ENCODE data around the gene ZNF746. TPM values are rescaled to one million over a fixed set of nuclear protein-coding genes. Genes with fewer than 3 reads are reported as not detected.
A peak's percentile ranks its signal among the peaks of the same experiment; 100 is the strongest.

Gene ZNF746
- 47.9 and 50.2 TPM in 2 replicates for total RNA-seq (2011; cell fraction: chromatin; rRNA removed; ENCODE audit: low replicate concordance)
- 32.7 and 35.9 TPM in 2 replicates for total RNA-seq (2011; cell fraction: nucleolus; rRNA removed)
- 45.2 and 65.0 TPM in 2 replicates for total RNA-seq (2011; cell fraction: nucleoplasm; rRNA removed)
- total RNA-seq (2014; rRNA removed), result 25.2 and 28.7 TPM in 2 replicates
- total RNA-seq (2014; rRNA removed; fragmentation: Illumina TruSeq; extraction: Trizol), result 7.7 and 8.8 TPM in 2 replicates
- total RNA-seq (2015; rRNA removed; fragmentation: Illumina TruSeq; extraction: Trizol), result 13.4 and 14.1 TPM in 2 replicates
- 30.7 and 31.6 TPM in 2 replicates for total RNA-seq (2021)
- 7.3 and 12.6 TPM in 2 replicates for polyA plus RNA-seq (2011; rRNA removed)
- polyA plus RNA-seq (2011; cell fraction: cytosol; rRNA removed), result 9.1 and 13.7 TPM in 2 replicates
- 32.2 and 48.8 TPM in 2 replicates for polyA plus RNA-seq (2011; cell fraction: nucleus; rRNA removed)
- 16.6 and 19.9 TPM in 2 replicates for polyA plus RNA-seq (2012)
- polyA plus RNA-seq (2014; fragmentation: Illumina TruSeq; extraction: Trizol), result 13.3 and 17.9 TPM in 2 replicates
- polyA plus RNA-seq (2014; fragmentation: Nextera tagmentation; extraction: Ambion mirVana), result 1 to 10 TPM; 1.7 to 2.0 TPM
- 15.3 and 18.9 TPM in 2 replicates for polyA plus RNA-seq (2014; rRNA removed)
- polyA minus RNA-seq (2011; rRNA and poly(A)+ RNA removed), result 10.5 and 10.9 TPM in 2 replicates
- 12.9 and 19.2 TPM in 2 replicates for polyA minus RNA-seq (2011; cell fraction: cytosol; rRNA and poly(A)+ RNA removed)
- polyA minus RNA-seq (2011; cell fraction: nucleus; rRNA and poly(A)+ RNA removed), result 22.9 and 28.7 TPM in 2 replicates
- percentile 93 among the genes with signal in this experiment for Bru-seq, nascent RNA
- percentile 95 among the genes with signal in this experiment for BruChase-seq, experiment 1, labeled RNA remaining after a 2-hour chase
- BruChase-seq, experiment 2, labeled RNA remaining after a 6-hour chase, result percentile 92 among the genes with signal in this experiment
- long read RNA-seq, experiment 1, transcript ZNF746-202 (7 exons, 3,797 nt), result minor isoform, 8 of 179 reads
- long read RNA-seq, experiment 1, transcript ZNF746-201 (7 exons, 3,806 nt), result minor isoform, 6 of 179 reads
- long read RNA-seq, experiment 1, transcript ZNF746-205 (7 exons, 3,949 nt), result major isoform, 11 of 179 reads
- long read RNA-seq, experiment 1, partial matches to known transcripts, result 22 of 179 reads
- long read RNA-seq, experiment 1, other reads (novel, unspliced or antisense), result 132 of 179 reads
- long read RNA-seq, experiment 2, partial matches to known transcripts, result 1 of 24 reads
- long read RNA-seq, experiment 2, other reads (novel, unspliced or antisense), result 18 of 24 reads
- long read RNA-seq, experiment 3, partial matches to known transcripts, result 0 of 2 reads
- long read RNA-seq, experiment 3, other reads (novel, unspliced or antisense), result 2 of 2 reads

GRCh38 chr7:149497467-149498261, at the start of gene ZNF746:
Gene ZNF746, minus strand, starts transcription at chr7:149497809. Its CDS starts 273 bp downstream, at chr7:149497536.
- no peak for FAIRE-seq
- POLR2A ChIA-PET, result no interaction called here
- 1% methylated on average over 59 of the region's 109 CpGs for WGBS (ENCODE audit: insufficient coverage, low coverage, missing lambda C conversion rate)
- H3K4me3 ChIP-seq, result peak within 1 kb of the TSS; percentile 78
- intact Hi-C loops (cut with micrococcal nuclease) (loop anchor here (1.0 to 5.0 kb wide), 5 partner anchors 75 to 515 kb away; partner anchors contain the start of gene ZNF282), in situ Hi-C loops (cut with MboI) (no loop called here)
- H3K27me3 ChIP-seq (ENCODE audit: control insufficient read depth in 2 of 2, insufficient read depth in 2 of 2, low read length in 2 of 2), result peaks cover 5 to 16% of the 10 kb centered on the region in 2 experiments; a peak in 3 of 5 replicates
- peak within 1 kb of the TSS; percentile 85 for H2AFZ ChIP-seq (ENCODE audit: low read depth, low read length)
- H4K20me1 ChIP-seq (replicated peaks; ENCODE audit: control insufficient read depth, insufficient read depth, low read length), result peaks cover 5% of the 10 kb centered on the region
- peak within 1 kb of the TSS; percentile 76 to 95 for H3K9ac ChIP-seq (ENCODE audit: insufficient read depth in 1 of 2, low read depth in 2 of 2, low read length in 2 of 2)
- H3K4me1 ChIP-seq (replicated peaks in 1 of 2; ENCODE audit: control insufficient read depth in 2 of 2, insufficient read depth in 2 of 2, low read length in 2 of 2), result peaks cover 31 to 34% of the 10 kb centered on the region in 2 experiments
- H3K9me3 ChIP-seq (replicated peaks; ENCODE audit: control insufficient read depth, insufficient read depth, low read depth, low read length), result no peaks in the 10 kb centered on the region
- CTCF ChIA-PET (ENCODE audit: low intra/inter-chr PET ratio), result interaction anchor here (0.9 to 1.7 kb wide), 4 partner anchors 75 to 371 kb away, joined by 4 to 7 read pairs (median 4); partner anchors contain the start of genes ZNF212 and ZNF425
- H3K79me2 ChIP-seq (ENCODE audit: control insufficient read depth, insufficient read depth, low read length), result peaks cover 33% of the 10 kb centered on the region
- peak; percentile 96 to 97 (median 97) for DNase-seq (ENCODE audit: extremely low read depth in 1 of 4, low spot score in 3 of 4)
- peaks cover 6% of the 10 kb centered on the region for H3K9me1 ChIP-seq (ENCODE audit: control insufficient read depth, insufficient read depth, low read length)
- BruUV-seq (replicated peaks), result no TSS peak
- ATAC-seq, result peak; percentile 91
- H3K27ac ChIP-seq (ENCODE audit: extremely low read depth, low read depth, low read length), result peak within 1 kb of the TSS; percentile 71
- H3K36me3 ChIP-seq (ENCODE audit: control insufficient read depth, insufficient read depth, low read length), result peaks cover 29% of the 10 kb centered on the region; the same call in 2 of the 3 replicates
- peak within 1 kb of the TSS; percentile 94 for H3K4me2 ChIP-seq (ENCODE audit: insufficient read depth, low read length)
- TF ChIP-seq RAD51 (IDR thresholded peaks at IDR 0.05; ENCODE audit: borderline replicate concordance, low read depth) (no peak), EWSR1 (IDR thresholded peaks at IDR 0.05; ENCODE audit: borderline replicate concordance, low read depth, partially characterized antibody) (no peak), ZNF121 (CRISPR knock-in tag; conservative IDR thresholded peaks at IDR 0.05) (peak; percentile 47; the same call in 1 of the 2 replicates), THRAP3 (IDR thresholded peaks at IDR 0.05; ENCODE audit: borderline replicate concordance) (no peak), TFAM (CRISPR knock-in tag; conservative IDR thresholded peaks at IDR 0.05) (no peak), ZFP36 (IDR thresholded peaks at IDR 0.05; ENCODE audit: low read depth, low read length, partially characterized antibody) (peak; percentile 99), EGR1 (conservative IDR thresholded peaks at IDR 0.05) (no peak), THRA (IDR thresholded peaks at IDR 0.05) (no peak), NCOA4 (IDR thresholded peaks at IDR 0.05; ENCODE audit: partially characterized antibody) (no peak), HMG20A (CRISPR knock-in tag; conservative IDR thresholded peaks at IDR 0.05) (no peak), PML (IDR thresholded peaks at IDR 0.05; ENCODE audit: low read length) (no peak), ZNF696 (CRISPR knock-in tag; conservative IDR thresholded peaks at IDR 0.05) (no peak), PURB (CRISPR knock-in tag; IDR thresholded peaks at IDR 0.05; ENCODE audit: low read depth) (no peak)
- TF ChIP-seq, protein P1, sequence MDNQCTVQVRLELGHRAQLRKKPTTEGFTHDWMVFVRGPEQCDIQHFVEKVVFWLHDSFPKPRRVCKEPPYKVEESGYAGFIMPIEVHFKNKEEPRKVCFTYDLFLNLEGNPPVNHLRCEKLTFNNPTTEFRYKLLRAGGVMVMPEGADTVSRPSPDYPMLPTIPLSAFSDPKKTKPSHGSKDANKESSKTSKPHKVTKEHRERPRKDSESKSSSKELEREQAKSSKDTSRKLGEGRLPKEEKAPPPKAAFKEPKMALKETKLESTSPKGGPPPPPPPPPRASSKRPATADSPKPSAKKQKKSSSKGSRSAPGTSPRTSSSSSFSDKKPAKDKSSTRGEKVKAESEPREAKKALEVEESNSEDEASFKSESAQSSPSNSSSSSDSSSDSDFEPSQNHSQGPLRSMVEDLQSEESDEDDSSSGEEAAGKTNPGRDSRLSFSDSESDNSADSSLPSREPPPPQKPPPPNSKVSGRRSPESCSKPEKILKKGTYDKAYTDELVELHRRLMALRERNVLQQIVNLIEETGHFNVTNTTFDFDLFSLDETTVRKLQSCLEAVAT (IDR thresholded peaks at IDR 0.05), result no peak

All from K562 (cell line).